ENCODE data around the gene NCK1. TPM values are rescaled to one million over a fixed set of nuclear protein-coding genes. Genes with fewer than 3 reads are reported as not detected.

The NCK1 gene
- 39.3 TPM for polyA plus RNA-seq (2013)

GRCh38 chr3:136861890-136862616 is at the start of gene NCK1:
NCK1 (plus strand) TSS chr3:136862208; CDS start chr3:136928002, 65,794 bp downstream.
- peak within 1 kb of the TSS; percentile 76 to 96 (median 91) for H3K4me3 ChIP-seq (ENCODE audit: control insufficient read depth in 1 of 7, extremely low read depth in 1 of 7, insufficient read depth in 4 of 7, low read depth in 2 of 7, low read length in 6 of 7)
- H3K4me1 ChIP-seq (ENCODE audit: control extremely low read depth in 1 of 4, control insufficient read depth in 4 of 4, insufficient read depth in 4 of 4, low read length in 3 of 4) = peaks cover 10 to 45% (median 31%) of the 10 kb centered on the region in 4 experiments
- under 1% methylated on average over 48 of the region's 67 CpGs for WGBS (ENCODE audit: insufficient coverage)
- ChIA-PET CTCF (interaction anchor here (0.6 to 6.4 kb wide), 15 partner anchors 14 to 171 kb away, joined by 3 to 56 read pairs (median 3); partner anchors contain the start of genes SLC35G2 and STAG1), POLR2A (interaction anchor here (0.6 to 2.7 kb wide), 13 partner anchors 10 to 127 kb away, joined by 3 to 10 read pairs (median 4); partner anchors contain the start of genes SLC35G2 and STAG1)
- peaks cover 0 to 3% (median 0%) of the 10 kb centered on the region in 5 experiments for H3K9me3 ChIP-seq (ENCODE audit: control extremely low read depth in 1 of 5, control insufficient read depth in 4 of 5, insufficient read depth in 2 of 5, low read depth in 1 of 5, low read length in 4 of 5)
- peak within 1 kb of the TSS; percentile 73 to 92 for H3K27ac ChIP-seq (ENCODE audit: insufficient read depth in 1 of 2, low read depth in 1 of 2, low read length in 2 of 2, poor library complexity in 1 of 2, severe bottlenecking in 2 of 2)
- DNase-seq = peak; percentile 98 to 99 (median 99)
- H3K27me3 ChIP-seq (replicated peaks in 2 of 5; ENCODE audit: control insufficient read depth in 4 of 5, insufficient read depth in 5 of 5, low read length in 4 of 5) = no peaks in the 10 kb centered on the region
- H3K36me3 ChIP-seq (ENCODE audit: control insufficient read depth in 4 of 4, insufficient read depth in 4 of 4, low read length in 3 of 4) = peaks cover 0 to 6% (median 0%) of the 10 kb centered on the region in 4 experiments

DNA sequence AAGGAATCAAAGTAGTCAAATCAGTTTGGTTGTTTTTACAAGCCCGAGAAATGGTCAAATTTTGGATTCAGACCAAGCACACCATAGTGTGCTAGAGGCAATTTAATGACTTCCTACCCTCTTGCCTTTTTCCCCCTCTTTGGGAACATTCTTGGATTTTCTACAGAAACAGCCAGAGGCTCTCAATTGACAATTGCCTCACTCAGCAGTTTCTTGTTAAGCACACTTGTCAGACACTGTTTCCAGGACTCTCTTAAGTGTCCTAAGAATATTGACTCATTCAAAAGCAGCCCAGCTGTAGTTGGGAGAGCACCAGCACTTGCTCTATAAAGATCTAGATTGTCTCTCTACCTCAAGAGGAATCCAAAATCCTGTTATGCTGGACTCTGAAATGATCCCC is 44.6 kb upstream of the NCK1 start:
- Histone ChIP-seq H3K4me1 (ENCODE audit: control extremely low read depth in 1 of 4, control insufficient read depth in 4 of 4, insufficient read depth in 4 of 4, low read length in 3 of 4) (peaks cover 2 to 27% (median 15%) of the 10 kb centered on the region in 4 experiments), H3K36me3 (ENCODE audit: control insufficient read depth in 4 of 4, insufficient read depth in 4 of 4, low read length in 3 of 4) (peaks cover 0 to under 1% (median 0%) of the 10 kb centered on the region in 4 experiments), H3K9me3 (ENCODE audit: control extremely low read depth in 1 of 5, control insufficient read depth in 4 of 5, insufficient read depth in 2 of 5, low read depth in 1 of 5, low read length in 4 of 5) (peaks cover 0 to under 1% (median 0%) of the 10 kb centered on the region in 5 experiments), H3K4me3 (ENCODE audit: control insufficient read depth in 1 of 7, extremely low read depth in 1 of 7, insufficient read depth in 4 of 7, low read depth in 2 of 7, low read length in 6 of 7) (no peak overlapping the region), H3K27me3 (replicated peaks in 2 of 5; ENCODE audit: control insufficient read depth in 4 of 5, insufficient read depth in 5 of 5, low read length in 4 of 5) (no peaks in the 10 kb centered on the region), H3K27ac (ENCODE audit: insufficient read depth in 1 of 2, low read depth in 1 of 2, low read length in 2 of 2, poor library complexity in 1 of 2, severe bottlenecking in 2 of 2) (no peak overlapping the region)
- POLR2A ChIA-PET = no interaction called here
- 89% methylated on average over 1 of the region's 1 CpG for WGBS (ENCODE audit: insufficient coverage)
- DNase-seq = no peak
- CTCF ChIA-PET = interaction anchor here (1.0 to 1.3 kb wide), 3 partner anchors 16 to 186 kb away, joined by 3 to 4 read pairs (median 3); no protein-coding TSS in a partner anchor

DNA sequence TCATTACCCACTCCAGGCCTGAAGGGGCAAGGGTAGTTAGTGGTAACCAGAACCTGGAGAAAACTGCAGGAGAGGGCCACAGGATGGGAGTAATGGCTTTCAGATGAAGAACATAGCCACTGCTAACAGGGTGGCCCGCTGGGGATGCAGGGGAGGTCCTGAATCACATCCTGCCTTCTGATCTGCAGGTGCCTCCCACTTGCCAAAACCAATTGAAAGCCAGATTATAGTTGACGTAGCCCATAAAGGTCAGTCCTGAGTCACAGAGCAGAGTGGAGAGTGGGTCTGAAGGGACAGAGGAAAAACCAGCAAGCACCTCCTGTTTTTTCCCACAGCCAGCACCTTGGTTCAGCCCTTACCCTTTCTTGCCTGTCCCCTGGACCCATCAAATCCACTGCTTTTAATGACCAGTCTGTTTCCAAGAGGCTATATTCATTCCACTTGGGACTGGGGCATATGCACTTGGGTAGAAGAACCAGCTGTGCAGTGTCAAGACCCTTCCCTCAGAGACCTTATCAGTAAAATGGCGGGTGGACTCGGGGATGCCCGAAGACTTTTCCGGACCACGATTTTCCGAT is 43.7 kb upstream of the NCK1 start:
- CTCF ChIA-PET = interaction anchor here (0.7 to 1.0 kb wide), 5 partner anchors 40 to 202 kb away, joined by 3 read pairs; partner anchors contain the start of genes NCK1 and STAG1
- 10% methylated on average over 8 of the region's 8 CpGs for whole genome bisulfite sequencing (ENCODE audit: insufficient coverage)
- peaks cover 2 to 27% (median 15%) of the 10 kb centered on the region in 4 experiments for H3K4me1 ChIP-seq (ENCODE audit: control extremely low read depth in 1 of 4, control insufficient read depth in 4 of 4, insufficient read depth in 4 of 4, low read length in 3 of 4)

DNA sequence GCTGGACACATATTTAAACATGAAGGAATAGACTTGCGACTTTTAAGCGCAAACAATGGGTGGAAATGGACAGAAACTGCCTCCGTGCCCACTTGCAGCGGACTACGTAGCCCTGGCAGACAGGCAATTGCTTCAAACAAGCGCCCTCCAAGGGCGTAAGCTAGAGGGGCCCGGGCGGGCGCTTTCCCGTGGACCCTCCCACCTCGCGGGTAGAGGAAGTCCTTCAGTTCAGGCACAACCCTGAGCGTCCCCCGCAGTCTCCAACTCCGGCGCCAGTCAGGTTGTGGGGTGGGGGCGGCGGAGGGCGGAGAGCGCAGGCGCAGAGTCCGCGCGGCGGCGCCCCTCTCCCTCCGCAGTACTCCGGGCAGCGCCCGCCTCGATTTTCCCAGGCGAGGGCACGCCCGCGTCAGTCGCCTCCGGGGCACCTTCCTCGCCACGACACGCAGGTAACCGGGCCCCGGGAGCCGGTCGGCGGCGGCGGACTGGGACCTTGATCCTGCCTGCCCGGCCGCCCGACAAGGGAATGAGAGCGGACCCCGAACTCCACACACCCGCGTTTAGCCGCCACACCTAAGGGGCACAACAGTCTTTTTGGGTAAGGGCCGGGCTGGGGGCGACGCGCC is 43.1 kb upstream of the NCK1 start, which contains the start of gene SLC35G2:
TSS of gene SLC35G2 (plus strand) at position 358 of the 623 bp plus-strand sequence. CDS start 35,335 bp downstream, outside the sequence.
- peak within 1 kb of the TSS; percentile 28 to 74 for H3K27ac ChIP-seq (ENCODE audit: insufficient read depth in 1 of 2, low read depth in 1 of 2, low read length in 2 of 2, poor library complexity in 1 of 2, severe bottlenecking in 2 of 2)
- peaks cover 2 to 27% (median 15%) of the 10 kb centered on the region in 4 experiments for H3K4me1 ChIP-seq (ENCODE audit: control extremely low read depth in 1 of 4, control insufficient read depth in 4 of 4, insufficient read depth in 4 of 4, low read length in 3 of 4)
- POLR2A ChIA-PET = interaction anchor here (1.0 to 1.3 kb wide), 2 partner anchors 40 to 43 kb away, joined by 4 to 8 read pairs; partner anchors contain the start of gene NCK1
- H3K9me3 ChIP-seq (ENCODE audit: control extremely low read depth in 1 of 5, control insufficient read depth in 4 of 5, insufficient read depth in 2 of 5, low read depth in 1 of 5, low read length in 4 of 5) = peaks cover 0 to 3% (median 0%) of the 10 kb centered on the region in 5 experiments
- CTCF ChIA-PET = interaction anchor here (0.6 to 1.0 kb wide), 5 partner anchors 17 to 202 kb away, joined by 3 read pairs; partner anchors contain the start of genes NCK1 and STAG1
- peak within 1 kb of the TSS; percentile 58 to 92 (median 77) for H3K4me3 ChIP-seq (ENCODE audit: control insufficient read depth in 1 of 7, extremely low read depth in 1 of 7, insufficient read depth in 4 of 7, low read depth in 2 of 7, low read length in 6 of 7)
- no peaks in the 10 kb centered on the region for H3K27me3 ChIP-seq (replicated peaks in 2 of 5; ENCODE audit: control insufficient read depth in 4 of 5, insufficient read depth in 5 of 5, low read length in 4 of 5)
- peak; percentile 75 to 93 (median 90) for DNase-seq
- peaks cover 0 to 4% (median 0%) of the 10 kb centered on the region in 4 experiments for H3K36me3 ChIP-seq (ENCODE audit: control insufficient read depth in 4 of 4, insufficient read depth in 4 of 4, low read length in 3 of 4)
- WGBS (ENCODE audit: insufficient coverage) = 0% methylated on average over 52 of the region's 60 CpGs

More for the DNA sequence above, 43.7 kb upstream of the NCK1 start:
- POLR2A ChIA-PET = interaction anchor here (1.0 to 1.3 kb wide), 2 partner anchors 41 to 43 kb away, joined by 4 to 8 read pairs; partner anchors contain the start of gene NCK1
- peaks cover 0 to 4% (median 0%) of the 10 kb centered on the region in 4 experiments for H3K36me3 ChIP-seq (ENCODE audit: control insufficient read depth in 4 of 4, insufficient read depth in 4 of 4, low read length in 3 of 4)
- H3K9me3 ChIP-seq (ENCODE audit: control extremely low read depth in 1 of 5, control insufficient read depth in 4 of 5, insufficient read depth in 2 of 5, low read depth in 1 of 5, low read length in 4 of 5) = peaks cover 0 to 3% (median 0%) of the 10 kb centered on the region in 5 experiments
- DNase-seq = peak; percentile 72 to 87 (median 86)
- peak overlapping the region; percentile 28 to 74 for H3K27ac ChIP-seq (ENCODE audit: insufficient read depth in 1 of 2, low read depth in 1 of 2, low read length in 2 of 2, poor library complexity in 1 of 2, severe bottlenecking in 2 of 2)
- peak overlapping the region; percentile 58 to 92 (median 77) for H3K4me3 ChIP-seq (ENCODE audit: control insufficient read depth in 1 of 7, extremely low read depth in 1 of 7, insufficient read depth in 4 of 7, low read depth in 2 of 7, low read length in 6 of 7)
- H3K27me3 ChIP-seq (replicated peaks in 2 of 5; ENCODE audit: control insufficient read depth in 4 of 5, insufficient read depth in 5 of 5, low read length in 4 of 5) = no peaks in the 10 kb centered on the region

- H3K9me3 ChIP-seq (ENCODE audit: control extremely low read depth in 1 of 5, control insufficient read depth in 4 of 5, insufficient read depth in 2 of 5, low read depth in 1 of 5, low read length in 4 of 5) = peaks cover 0 to 3% (median 0%) of the 10 kb centered on the region in 5 experiments
- H3K4me1 ChIP-seq (ENCODE audit: control extremely low read depth in 1 of 4, control insufficient read depth in 4 of 4, insufficient read depth in 4 of 4, low read length in 3 of 4) = peaks cover 2 to 27% (median 15%) of the 10 kb centered on the region in 4 experiments
- POLR2A ChIA-PET = interaction anchor here (1.0 to 1.3 kb wide), 2 partner anchors 40 to 42 kb away, joined by 4 to 8 read pairs; partner anchors contain the start of gene NCK1
- H3K27me3 ChIP-seq (replicated peaks in 2 of 5; ENCODE audit: control insufficient read depth in 4 of 5, insufficient read depth in 5 of 5, low read length in 4 of 5) = no peaks in the 10 kb centered on the region
- DNase-seq = peak; percentile 36 to 77 (median 65)
- peak overlapping the region; percentile 58 to 92 (median 77) for H3K4me3 ChIP-seq (ENCODE audit: control insufficient read depth in 1 of 7, extremely low read depth in 1 of 7, insufficient read depth in 4 of 7, low read depth in 2 of 7, low read length in 6 of 7)
- CTCF ChIA-PET = interaction anchor here (0.6 to 1.0 kb wide), 3 partner anchors 17 to 201 kb away, joined by 3 read pairs; partner anchors contain the start of gene STAG1
- H3K36me3 ChIP-seq (ENCODE audit: control insufficient read depth in 4 of 4, insufficient read depth in 4 of 4, low read length in 3 of 4) = peaks cover 0 to 4% (median 0%) of the 10 kb centered on the region in 4 experiments
- H3K27ac ChIP-seq (ENCODE audit: insufficient read depth in 1 of 2, low read depth in 1 of 2, low read length in 2 of 2, poor library complexity in 1 of 2, severe bottlenecking in 2 of 2) = peak overlapping the region in 1 of 2 experiments; percentile 74
- 0% methylated on average over 18 of the region's 21 CpGs for WGBS (ENCODE audit: insufficient coverage)
Observed at GRCh38 chr3:136819392-136819730, 42.6 kb upstream of the NCK1 start.

All from common myeloid progenitor, CD34-positive (primary cell).